Osteocyte (in vitro differentiated cells): ENCODE measurements around the gene AMOTL2. TPM values are rescaled to one million over a fixed set of nuclear protein-coding genes. Genes with fewer than 3 reads are reported as not detected.

Experiments
- DNase-seq: peaks from one replicate; pipeline ENCODE4 v3.0.0; 2021; ENCODE audit warnings: mixed read lengths; ENCODE audit not compliant: unreplicated experiment; ENCODE audit errors: extremely low spot score
- H3K27ac Mint-ChIP-seq: one replicate; pipeline ENCODE4 v1.8.0; 2021; ENCODE audit warnings: mild to moderate bottlenecking, mixed read lengths; ENCODE audit not compliant: unreplicated experiment
- H3K27me3 Mint-ChIP-seq: one replicate; pipeline ENCODE4 v1.8.0; 2021; ENCODE audit warnings: mixed read lengths; ENCODE audit not compliant: unreplicated experiment
- H3K36me3 Mint-ChIP-seq: one replicate; pipeline ENCODE4 v1.8.0; 2021; ENCODE audit warnings: mixed read lengths; ENCODE audit not compliant: unreplicated experiment
- H3K4me1 Mint-ChIP-seq: one replicate; pipeline ENCODE4 v1.8.0; 2021; ENCODE audit warnings: mixed read lengths; ENCODE audit not compliant: unreplicated experiment
- H3K4me3 Mint-ChIP-seq: one replicate; pipeline ENCODE4 v1.8.0; 2021; ENCODE audit warnings: mild to moderate bottlenecking, moderate library complexity, mixed read lengths; ENCODE audit not compliant: unreplicated experiment
- H3K9me3 Mint-ChIP-seq: one replicate; pipeline ENCODE4 v1.8.0; 2021; ENCODE audit warnings: mixed read lengths; ENCODE audit not compliant: unreplicated experiment
- CTCF ChIP-seq: fragments of 200-600 bp; sonication (generic); IDR thresholded peaks from 2 replicates; pipeline ENCODE4 v1.5.0; 2021; ENCODE audit warnings: antibody characterized with exemption, mild to moderate bottlenecking, moderate library complexity
- long read RNA-seq: library from polyadenylated mRNA; unstranded; transcript quantifications from one replicate; pipeline ENCODE4 v2.0.0, GENCODE V29; 2021
- total RNA-seq: library from RNA; stranded (reverse); gene quantifications from 2 replicates; pipeline ENCODE4 v1.2.1, GENCODE V29; 2021

Gene AMOTL2
- 195 and 199 TPM in 2 replicates for total RNA-seq
- long read RNA-seq, full-length matches to known transcripts, result 16 of 55 reads
- long read RNA-seq, partial matches to known transcripts, result 22 of 55 reads
- long read RNA-seq, other reads (novel, unspliced or antisense), result 17 of 55 reads

- peak; percentile 97 for DNase-seq
- H3K36me3 Mint-ChIP-seq, result peaks cover 24% of the 10 kb centered on the region
- H3K4me1 Mint-ChIP-seq, result peaks cover 44% of the 10 kb centered on the region
- TF ChIP-seq CTCF, result no peak
- H3K9me3 Mint-ChIP-seq, result no peaks in the 10 kb centered on the region
- no peaks in the 10 kb centered on the region for H3K27me3 Mint-ChIP-seq
- peak within 1 kb of the TSS; percentile 96 for H3K4me3 Mint-ChIP-seq
- peak within 1 kb of the TSS; percentile 97 for H3K27ac Mint-ChIP-seq
Measured at GRCh38 chr3:134374105-134374790, at the start of gene AMOTL2. AMOTL2 (minus strand) TSS chr3:134374447; CDS start chr3:134371433, 3,014 bp downstream.

DNA sequence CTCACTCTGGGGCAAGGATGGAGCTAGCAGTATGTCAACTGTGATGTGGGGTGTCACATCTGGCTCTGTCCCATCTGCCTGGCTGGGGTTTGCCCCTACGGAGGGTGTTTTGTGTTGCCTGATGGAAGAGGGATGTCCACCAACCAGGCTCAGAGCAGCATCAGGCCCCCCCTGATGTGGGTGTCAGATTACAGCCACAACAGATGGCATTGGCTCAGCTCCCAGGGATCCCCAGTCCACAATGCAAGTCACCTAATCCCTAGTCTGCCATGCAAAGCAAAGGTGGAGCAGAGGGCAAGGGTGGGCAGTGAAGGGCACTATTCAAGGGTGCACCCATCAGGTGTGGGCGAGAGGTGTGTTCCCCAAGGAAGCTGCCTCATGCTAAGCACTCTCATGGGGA, 48.9 kb upstream of the AMOTL2 start:
- no peak overlapping the region for H3K4me3 Mint-ChIP-seq
- peaks cover 17% of the 10 kb centered on the region for H3K4me1 Mint-ChIP-seq
- H3K27me3 Mint-ChIP-seq, result no peaks in the 10 kb centered on the region
- TF ChIP-seq CTCF, result no peak
- DNase-seq, result no peak
- H3K9me3 Mint-ChIP-seq, result no peaks in the 10 kb centered on the region
- no peak overlapping the region for H3K27ac Mint-ChIP-seq
- no peaks in the 10 kb centered on the region for H3K36me3 Mint-ChIP-seq

DNA sequence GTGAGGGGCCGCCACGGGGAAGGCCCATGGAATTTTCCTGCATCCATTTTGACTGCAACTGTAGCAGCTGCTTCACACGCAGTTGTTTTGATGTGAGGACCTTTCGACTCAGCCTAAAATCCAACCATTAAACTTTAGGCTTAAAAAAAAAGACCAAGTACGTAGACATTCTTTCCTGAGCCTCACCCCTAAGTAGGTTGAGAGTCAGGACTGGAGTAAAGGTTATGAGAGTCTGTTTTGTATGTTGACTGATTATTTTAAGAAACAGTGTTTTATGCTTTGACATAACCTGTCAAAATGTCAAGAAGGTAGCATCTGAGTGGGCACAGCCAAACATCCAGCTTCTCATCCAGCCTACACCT, 45.7 kb upstream of the AMOTL2 start:
- no peaks in the 10 kb centered on the region for H3K4me1 Mint-ChIP-seq
- TF ChIP-seq CTCF, result no peak
- no peaks in the 10 kb centered on the region for H3K36me3 Mint-ChIP-seq
- H3K27me3 Mint-ChIP-seq, result no peaks in the 10 kb centered on the region
- H3K27ac Mint-ChIP-seq, result no peak overlapping the region
- H3K4me3 Mint-ChIP-seq, result no peak overlapping the region
- peaks cover 1% of the 10 kb centered on the region for H3K9me3 Mint-ChIP-seq
- no peak for DNase-seq

DNA sequence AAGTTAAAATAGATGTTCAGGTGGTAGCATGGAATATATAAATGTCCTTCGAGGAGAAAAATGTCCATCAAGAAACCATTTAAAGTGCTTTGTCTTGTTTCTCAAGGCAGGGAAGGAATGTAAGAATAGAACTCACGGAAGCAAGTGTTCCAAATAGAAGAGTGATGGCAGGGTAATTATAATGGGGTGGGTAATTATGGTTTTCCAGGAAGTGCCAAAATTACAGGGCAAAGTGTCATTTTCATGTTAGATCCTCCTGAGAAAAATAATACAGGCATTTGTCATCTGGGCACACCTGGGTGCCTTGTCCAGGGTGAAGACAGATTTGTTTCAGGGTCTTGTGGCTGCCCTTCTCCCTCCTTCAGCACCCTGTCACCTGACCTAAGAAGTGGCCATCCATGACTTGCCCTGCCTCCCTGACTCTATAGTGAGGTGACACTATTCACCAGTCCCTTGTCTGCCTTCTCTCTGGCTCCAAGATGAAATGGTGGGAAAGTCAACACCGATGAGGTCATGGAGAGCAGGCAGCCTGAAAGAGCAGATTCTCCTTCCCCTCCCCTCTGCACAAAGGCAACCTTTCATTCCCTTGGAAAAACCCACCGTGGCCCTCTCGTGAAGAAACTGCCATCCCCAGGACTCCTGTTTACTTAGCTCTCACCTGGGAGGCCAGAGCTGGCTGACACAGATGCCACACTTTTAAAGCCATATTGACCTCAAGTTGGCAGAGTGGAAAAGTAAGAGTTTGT, 45.1 kb upstream of the AMOTL2 start:
- H3K4me3 Mint-ChIP-seq, result no peak overlapping the region
- no peaks in the 10 kb centered on the region for H3K4me1 Mint-ChIP-seq
- H3K27ac Mint-ChIP-seq, result no peak overlapping the region
- DNase-seq, result no peak
- H3K27me3 Mint-ChIP-seq, result no peaks in the 10 kb centered on the region
- no peaks in the 10 kb centered on the region for H3K36me3 Mint-ChIP-seq
- no peak for TF ChIP-seq CTCF
- H3K9me3 Mint-ChIP-seq, result peaks cover 3% of the 10 kb centered on the region

GRCh38 chr3:134409041-134409440, 34.8 kb upstream of the AMOTL2 start:
- H3K36me3 Mint-ChIP-seq, result no peaks in the 10 kb centered on the region
- DNase-seq, result no peak
- H3K27me3 Mint-ChIP-seq, result no peaks in the 10 kb centered on the region
- no peaks in the 10 kb centered on the region for H3K9me3 Mint-ChIP-seq
- no peak for TF ChIP-seq CTCF
- H3K4me3 Mint-ChIP-seq, result no peak overlapping the region
- H3K4me1 Mint-ChIP-seq, result peaks cover 12% of the 10 kb centered on the region
- no peak overlapping the region for H3K27ac Mint-ChIP-seq
